IPS-NIHi11 (cell line): ENCODE results near the gene CMPK1.
"Not testable (repeated sequence)": the region's sequence is repeated elsewhere in the genome, so short reads cannot be mapped to it uniquely, and the experiment has no call there.

ENCODE experiments used
- DNase-seq: peaks from one replicate; pipeline ENCODE4 v3.0.0; 2012; ENCODE audit warnings: mixed read lengths, low spot score

CMPK1 gene

GRCh38 chr1:47333578-47333921, at the start of gene CMPK1:
Gene CMPK1, plus strand, starts transcription at chr1:47333790. Its CDS starts 156 bp downstream, at chr1:47333946.
- DNase-seq: peak; percentile 92

- DNase-seq: not testable (repeated sequence)
These were observed 45.5 kb upstream of the CMPK1 start for GRCh38 chr1:47288116-47288515.

- not testable (repeated sequence) for DNase-seq
These were observed 38.7 kb upstream of the CMPK1 start for GRCh38 chr1:47294863-47295262.

DNA sequence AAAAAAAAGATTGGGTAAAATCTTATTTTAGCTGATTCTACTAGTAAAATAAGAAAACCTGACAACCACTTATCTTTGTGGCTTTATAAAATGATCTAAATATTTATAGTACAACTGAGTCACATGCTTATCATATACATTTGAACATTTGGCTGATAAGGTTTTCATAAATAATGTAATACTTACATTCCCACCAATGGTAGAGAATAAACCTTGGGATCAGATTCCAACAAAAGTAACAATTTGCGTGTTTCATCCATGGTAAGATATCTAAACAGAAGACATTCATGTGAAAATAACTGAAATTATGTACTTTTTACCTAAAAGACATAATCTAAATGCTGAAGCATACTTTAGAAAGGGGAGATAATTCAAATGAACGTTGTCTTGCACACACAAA, 38.0 kb upstream of the CMPK1 start:
- no peak for DNase-seq

GRCh38 chr1:47298025-47298699, 35.4 kb upstream of the CMPK1 start:
- no peak for DNase-seq

DNA sequence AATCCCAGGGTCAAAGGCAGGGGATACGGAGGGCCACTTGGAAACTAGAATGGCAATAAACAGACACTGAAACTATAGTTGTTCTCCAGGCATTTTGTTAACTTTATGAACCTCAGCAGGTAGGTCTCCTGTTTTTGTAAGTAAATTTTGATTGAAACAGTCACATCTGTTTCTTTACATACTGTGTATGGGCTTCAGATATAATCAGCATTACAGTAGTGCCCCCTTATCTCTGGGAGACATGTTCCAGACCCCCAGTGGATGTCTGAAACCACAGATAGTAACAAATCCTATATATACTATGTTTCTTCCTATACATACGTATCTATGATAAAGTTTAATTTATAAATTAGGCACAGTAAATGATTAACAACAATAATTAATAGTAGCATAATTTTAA, 31.1 kb upstream of the CMPK1 start:
- no peak for DNase-seq

- no peak for DNase-seq
These were observed 24.2 kb upstream of the CMPK1 start for GRCh38 chr1:47309427-47309826.

GRCh38 chr1:47313915-47314664, 19.5 kb upstream of the CMPK1 start, which contains the start of gene STIL:
Gene STIL, minus strand, starts transcription at chr1:47314147. Its CDS starts 3,828 bp downstream, at chr1:47310319.
- DNase-seq: peak; percentile 98

- no peak for DNase-seq
These were observed 15.7 kb upstream of the CMPK1 start for GRCh38 chr1:47317841-47318240.

GRCh38 chr1:47319968-47320367, 13.6 kb upstream of the CMPK1 start:
- DNase-seq: not testable (repeated sequence)

GRCh38 chr1:47323599-47324031, 10.0 kb upstream of the CMPK1 start:
- DNase-seq: no peak

DNA sequence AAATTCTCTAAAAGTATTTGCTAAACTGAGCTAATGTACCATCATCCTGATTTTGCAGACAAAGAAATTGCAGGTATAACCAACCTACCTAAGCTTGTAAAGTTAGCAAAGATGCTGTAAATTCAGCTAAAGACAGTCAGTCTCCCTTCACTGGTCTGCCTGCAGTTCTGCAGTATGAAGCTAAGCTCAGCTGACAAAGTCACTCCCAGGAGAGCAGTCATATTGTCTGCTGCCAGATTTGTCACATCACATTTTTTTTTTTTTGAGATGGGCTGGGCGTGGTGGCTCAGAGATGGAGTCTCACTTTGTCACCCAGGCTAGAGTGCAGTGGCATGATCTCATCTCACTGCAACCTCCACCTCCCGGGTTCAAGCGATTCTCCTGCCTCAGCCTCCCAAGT, 8.9 kb upstream of the CMPK1 start:
- DNase-seq: no peak

GRCh38 chr1:47325528-47325927, 8.1 kb upstream of the CMPK1 start:
- DNase-seq: no peak

DNA sequence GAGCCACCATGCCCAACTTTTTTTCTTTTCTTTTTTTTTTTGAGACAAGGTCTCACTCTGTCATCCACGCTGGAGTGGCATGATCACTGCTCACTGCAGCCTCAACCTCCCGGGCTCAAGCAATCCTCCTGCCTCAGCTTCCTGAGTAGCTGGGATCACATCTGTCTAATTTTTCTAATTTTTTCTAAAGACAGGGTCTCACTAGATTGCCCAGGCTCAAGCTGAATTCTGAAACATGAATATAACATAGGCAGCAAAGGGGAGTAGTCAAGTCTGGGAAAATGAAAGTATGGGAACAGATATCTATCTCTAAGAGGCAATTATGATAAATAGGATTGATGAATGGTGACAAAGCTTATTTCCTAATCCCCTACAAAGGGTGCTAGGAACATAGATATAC, 7.3 kb upstream of the CMPK1 start:
- DNase-seq: no peak

- no peak for DNase-seq
These were observed 4.6 kb upstream of the CMPK1 start for GRCh38 chr1:47328992-47329391.

DNA sequence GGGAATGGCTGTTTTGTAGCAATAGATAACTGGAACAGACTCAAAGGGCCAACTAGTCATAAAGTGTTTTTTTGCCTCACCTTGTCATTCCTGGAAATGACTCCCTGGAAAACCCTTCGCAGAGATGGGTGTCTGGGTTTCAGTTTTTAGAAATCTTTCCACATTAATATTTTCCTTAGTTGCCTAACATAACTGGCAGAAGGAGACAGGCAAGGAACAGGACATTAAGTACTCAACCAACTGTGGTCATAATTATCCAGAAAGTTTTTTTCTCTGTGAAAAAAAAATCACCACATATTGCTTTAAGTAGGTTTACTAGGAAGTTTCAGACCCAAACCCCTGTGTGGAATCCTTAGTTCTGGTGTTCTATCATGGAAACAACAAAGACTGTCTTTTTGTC, 3.4 kb upstream of the CMPK1 start:
- no peak for DNase-seq

DNA sequence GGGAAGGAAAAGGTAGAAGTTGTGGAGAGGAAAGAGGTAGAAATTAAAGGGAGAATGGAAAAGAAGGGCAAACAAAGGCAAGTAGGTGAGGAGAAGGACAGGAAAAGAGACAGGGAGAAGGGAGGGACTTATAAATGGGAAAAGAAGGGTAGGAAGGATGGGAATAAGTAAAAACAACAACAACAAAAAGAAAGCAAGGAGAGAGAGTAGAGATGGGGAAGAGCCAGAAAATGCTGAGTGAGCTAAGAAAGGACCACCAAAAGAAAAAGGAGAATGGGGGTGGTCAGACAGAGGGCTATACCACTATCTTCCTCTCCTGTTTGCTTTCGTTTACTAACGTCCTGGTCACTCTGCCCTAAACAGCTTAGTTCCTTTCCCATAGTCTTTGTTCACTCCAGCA, 1.7 kb upstream of the CMPK1 start:
- no peak for DNase-seq

DNA sequence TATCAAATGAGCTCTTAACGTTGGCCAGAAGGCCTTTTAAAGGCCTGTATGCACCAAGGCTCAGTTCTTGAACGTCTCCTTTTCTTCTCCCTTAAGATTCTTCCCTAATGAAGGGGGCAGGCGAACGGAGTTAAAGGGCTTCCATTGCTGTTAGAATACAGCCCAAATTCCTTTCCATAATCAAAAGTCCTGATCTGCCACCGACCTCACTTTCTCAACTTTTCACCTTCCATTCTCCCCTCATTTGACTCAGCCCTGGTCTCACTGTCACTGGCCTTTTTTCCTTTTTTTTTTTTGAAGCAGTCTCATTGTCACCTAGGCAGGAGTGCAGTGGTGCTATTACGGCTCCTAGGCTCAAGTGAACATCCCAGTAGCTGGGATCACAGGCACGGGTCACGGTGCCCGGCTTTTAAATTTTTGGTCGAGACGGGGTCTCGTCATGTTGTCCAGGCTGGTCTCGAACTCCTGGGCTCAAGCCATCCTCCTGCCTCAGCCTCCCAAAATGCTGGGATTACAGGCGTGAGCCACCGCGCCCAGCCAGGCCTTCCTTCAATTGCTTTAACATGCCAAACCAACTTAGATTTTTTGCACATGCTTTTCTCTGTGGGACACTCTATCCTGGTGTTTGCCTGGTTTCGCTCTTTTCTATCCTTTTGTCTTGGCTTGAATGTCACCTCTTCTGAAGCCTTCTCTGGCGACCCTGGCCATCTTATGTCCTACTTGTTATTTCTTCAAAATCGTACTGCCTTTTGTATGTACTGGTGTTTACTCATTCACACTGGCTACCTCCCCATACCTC, 612 bp upstream of the CMPK1 start:
- DNase-seq: no peak

- DNase-seq: peak; percentile 95
These were observed 553 bp downstream of the CMPK1 start for GRCh38 chr1:47333922-47334764.

DNA sequence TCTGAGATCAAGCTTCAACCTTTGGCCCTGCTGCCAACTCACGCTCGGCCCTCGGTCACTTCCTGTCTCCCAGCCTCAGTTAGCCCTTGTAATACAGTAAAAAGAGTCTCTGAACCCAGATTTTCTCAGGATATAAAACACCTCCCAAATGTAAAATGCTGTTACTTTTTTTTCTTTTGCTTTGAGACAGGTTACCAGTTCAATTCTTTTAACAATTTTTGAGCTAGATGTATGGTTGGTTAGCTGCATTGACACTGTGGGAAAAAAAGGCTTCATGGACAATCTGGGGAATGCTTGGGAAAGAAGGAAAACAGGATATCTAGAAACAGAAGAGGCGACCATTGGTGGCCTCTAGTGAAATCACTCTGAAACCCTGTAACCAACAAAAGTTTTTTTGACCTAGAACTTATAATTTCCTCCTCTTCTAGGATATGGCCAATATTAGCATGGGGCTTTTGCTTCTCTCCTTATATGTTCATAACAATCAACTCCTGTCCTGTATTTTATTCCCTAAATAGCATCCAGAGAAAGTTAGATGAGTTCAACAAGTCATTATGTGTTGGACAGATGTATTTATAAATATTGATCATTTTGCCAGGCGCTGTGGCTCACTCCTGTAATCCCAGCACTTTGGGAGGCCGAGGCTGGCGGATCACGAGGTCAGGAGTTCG, 1.3 kb downstream of the CMPK1 start:
- no peak for DNase-seq

DNA sequence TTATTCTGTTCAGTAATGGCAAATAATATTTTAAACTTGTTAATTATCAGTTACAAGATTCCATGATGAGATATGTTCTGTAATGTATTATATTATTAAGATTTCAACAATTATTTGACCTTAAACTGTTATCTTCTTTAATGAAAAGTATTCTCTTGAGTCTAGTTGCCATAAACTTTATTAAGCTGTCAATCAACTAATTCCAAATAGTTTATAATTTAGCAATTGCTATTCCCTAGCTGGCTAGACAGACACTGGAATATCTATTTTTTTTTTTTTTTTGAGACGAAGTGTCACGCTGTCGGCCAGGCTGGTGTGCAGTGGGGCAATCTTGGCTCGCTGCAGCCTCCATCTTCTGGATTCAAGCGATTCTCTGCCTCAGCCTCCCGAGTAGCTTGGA, 3.8 kb downstream of the CMPK1 start:
- DNase-seq: no peak
